IMR-90 (cell line): ENCODE measurements around the gene B4GALNT2.

Source experiments
- CHD1 ChIP-seq: IDR thresholded peaks from 2 replicates; pipeline ENCODE4 v1.6.1; 2012; ENCODE audit warnings: low read depth, low read length, improper control_type of control experiment
- CTCF ChIP-seq: conservative IDR thresholded peaks from 2 replicates; pipeline ENCODE4 v1.5.1; 2012; ENCODE audit warnings: mild to moderate bottlenecking, low read depth, low read length, improper control_type of control experiment
- MAZ ChIP-seq: IDR thresholded peaks from 2 replicates; pipeline ENCODE4 v1.6.1; 2012; ENCODE audit warnings: low read depth, mild to moderate bottlenecking, low read length, improper control_type of control experiment, moderate library complexity, borderline replicate concordance
- MXI1 ChIP-seq: IDR thresholded peaks from 2 replicates; pipeline ENCODE4 v1.6.1; 2012; ENCODE audit warnings: low read depth, mild to moderate bottlenecking, low read length, moderate library complexity, borderline replicate concordance
- POLR2A ChIP-seq: IDR thresholded peaks from 2 replicates; pipeline ENCODE4 v1.6.1; 2012; ENCODE audit warnings: mild to moderate bottlenecking, low read depth, low read length
- RFX5 ChIP-seq: IDR thresholded peaks from 2 replicates; pipeline ENCODE4 v1.8.0; 2012; ENCODE audit warnings: low read depth, mild to moderate bottlenecking, low read length, moderate library complexity
- SMC3 ChIP-seq: fragments of 150-350 bp; IDR thresholded peaks from 2 replicates; pipeline ENCODE4 v1.6.1; 2016; ENCODE audit warnings: low read depth, mild to moderate bottlenecking, antibody characterized with exemption, low read length, moderate library complexity

- TF ChIP-seq RFX5, result no peak
- no peak for TF ChIP-seq CTCF
- TF ChIP-seq POLR2A, result no peak
- TF ChIP-seq MXI1, result no peak
- no peak for TF ChIP-seq SMC3
- TF ChIP-seq CHD1, result no peak
- TF ChIP-seq MAZ, result no peak
These were observed 93.1 kb downstream of the B4GALNT2 start for GRCh38 chr17:49225554-49226236.
